SW 1271 (cell line): ENCODE data around the gene CHST8.
"Not testable (repeated sequence)": the region's sequence is repeated elsewhere in the genome, so short reads cannot be mapped to it uniquely, and the experiment has no call there.

ENCODE experiments used
- DNase-seq, 2 experiments: peaks; one replicate each; lab custom pipeline; 2025; lab: John Stamatoyannopoulos, UW

Gene CHST8, protein sequence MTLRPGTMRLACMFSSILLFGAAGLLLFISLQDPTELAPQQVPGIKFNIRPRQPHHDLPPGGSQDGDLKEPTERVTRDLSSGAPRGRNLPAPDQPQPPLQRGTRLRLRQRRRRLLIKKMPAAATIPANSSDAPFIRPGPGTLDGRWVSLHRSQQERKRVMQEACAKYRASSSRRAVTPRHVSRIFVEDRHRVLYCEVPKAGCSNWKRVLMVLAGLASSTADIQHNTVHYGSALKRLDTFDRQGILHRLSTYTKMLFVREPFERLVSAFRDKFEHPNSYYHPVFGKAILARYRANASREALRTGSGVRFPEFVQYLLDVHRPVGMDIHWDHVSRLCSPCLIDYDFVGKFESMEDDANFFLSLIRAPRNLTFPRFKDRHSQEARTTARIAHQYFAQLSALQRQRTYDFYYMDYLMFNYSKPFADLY

DNA sequence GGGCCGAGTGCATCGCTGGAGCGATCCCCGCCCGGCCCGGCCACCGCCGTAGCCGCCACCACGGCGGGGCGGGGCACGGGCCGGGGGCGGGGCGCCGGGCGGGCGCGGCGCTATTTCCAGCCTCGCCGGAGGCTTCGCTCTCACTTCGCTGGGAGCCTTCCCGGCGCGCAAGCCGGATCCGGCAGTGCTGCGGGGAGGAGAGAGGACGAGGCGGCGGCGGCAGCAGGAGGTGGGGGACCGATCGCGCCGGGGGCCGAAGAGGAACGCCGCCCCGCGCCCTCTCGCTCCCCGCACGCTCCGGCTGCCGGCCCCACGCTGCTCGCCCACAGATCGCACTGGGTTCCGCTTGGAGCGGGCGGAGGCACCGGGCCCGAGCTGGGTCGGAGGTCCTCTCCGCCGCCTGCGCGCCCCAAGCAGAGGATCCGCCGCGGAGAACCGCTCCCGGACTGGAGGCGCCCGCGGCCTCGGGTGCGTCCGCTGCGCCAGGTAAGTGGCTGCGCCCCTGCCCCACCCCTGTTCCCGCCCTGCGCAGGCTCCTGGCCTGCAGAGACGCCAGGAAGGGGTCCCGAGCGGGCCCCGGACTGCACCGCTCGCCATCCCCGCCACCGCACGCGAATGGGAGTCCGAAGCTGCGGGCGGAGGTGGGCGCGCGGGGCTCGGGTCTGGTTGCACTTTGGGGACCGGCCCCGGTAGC is at the start of gene CHST8:
CHST8 (plus strand) TSS at position 143 of the 694 bp plus-strand sequence. CDS start 67,309 bp downstream, outside the sequence.
- DNase-seq = peak in 1 of 2 experiments; percentile 8

DNA sequence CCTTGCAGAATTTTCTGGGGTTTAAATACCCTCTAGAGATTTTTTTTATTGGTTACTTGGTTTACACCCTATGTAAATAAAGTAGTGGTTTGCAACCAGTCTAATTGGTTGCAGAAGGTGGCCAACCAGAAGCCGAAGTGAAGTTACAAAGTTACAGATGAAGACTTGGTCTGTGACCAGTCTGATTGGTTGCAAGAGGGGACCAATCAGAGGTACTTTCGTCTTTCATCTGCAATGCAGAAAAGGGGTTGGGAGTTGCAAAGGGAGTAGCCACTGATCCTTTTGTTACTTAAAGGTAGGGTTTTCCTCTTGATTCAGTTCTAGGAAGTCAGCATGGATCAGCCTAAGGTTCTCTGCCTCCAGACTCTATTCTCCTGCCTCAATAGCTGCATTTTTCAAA is 48.8 kb upstream of the CHST8 start:
- no peak for DNase-seq

DNA sequence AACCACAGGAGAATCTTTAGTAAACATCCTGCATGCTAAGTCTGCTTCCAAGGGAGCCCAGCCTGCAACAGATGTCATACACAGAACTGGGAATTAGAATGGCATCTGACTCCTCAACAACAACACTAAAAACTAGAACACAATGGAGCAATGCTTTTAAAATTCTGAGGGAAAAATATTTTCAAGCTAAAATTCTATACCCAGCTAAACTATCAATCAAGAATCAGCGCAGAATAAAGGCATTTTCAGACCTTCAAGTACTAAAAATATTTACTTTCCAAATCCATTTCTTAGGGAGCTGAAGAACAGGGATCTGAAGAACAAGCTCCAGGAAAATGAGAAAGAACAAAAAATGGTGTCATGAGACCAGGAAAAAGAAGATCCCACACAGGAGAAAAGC is 46.9 kb upstream of the CHST8 start:
- no peak for DNase-seq

DNA sequence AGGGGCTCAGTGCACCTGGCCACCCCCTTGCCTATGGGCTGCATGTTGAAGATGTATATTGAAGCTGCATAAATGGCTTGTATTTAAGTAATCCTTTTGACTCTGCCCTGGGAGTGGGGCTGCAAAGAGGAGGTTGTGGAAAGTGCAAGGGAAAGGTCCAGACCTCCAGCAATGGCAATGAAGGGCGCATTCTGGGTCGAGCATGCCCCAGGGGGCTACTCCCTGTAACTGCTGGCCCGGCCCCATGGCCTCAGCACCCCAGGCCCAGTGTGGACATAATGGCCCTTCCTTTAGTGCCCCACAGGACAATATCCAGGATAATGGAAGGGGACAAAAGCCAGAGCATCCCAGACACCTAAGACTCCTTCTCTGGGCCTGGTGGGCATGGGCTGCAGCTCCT is 43.1 kb upstream of the CHST8 start:
- DNase-seq = no peak

DNA sequence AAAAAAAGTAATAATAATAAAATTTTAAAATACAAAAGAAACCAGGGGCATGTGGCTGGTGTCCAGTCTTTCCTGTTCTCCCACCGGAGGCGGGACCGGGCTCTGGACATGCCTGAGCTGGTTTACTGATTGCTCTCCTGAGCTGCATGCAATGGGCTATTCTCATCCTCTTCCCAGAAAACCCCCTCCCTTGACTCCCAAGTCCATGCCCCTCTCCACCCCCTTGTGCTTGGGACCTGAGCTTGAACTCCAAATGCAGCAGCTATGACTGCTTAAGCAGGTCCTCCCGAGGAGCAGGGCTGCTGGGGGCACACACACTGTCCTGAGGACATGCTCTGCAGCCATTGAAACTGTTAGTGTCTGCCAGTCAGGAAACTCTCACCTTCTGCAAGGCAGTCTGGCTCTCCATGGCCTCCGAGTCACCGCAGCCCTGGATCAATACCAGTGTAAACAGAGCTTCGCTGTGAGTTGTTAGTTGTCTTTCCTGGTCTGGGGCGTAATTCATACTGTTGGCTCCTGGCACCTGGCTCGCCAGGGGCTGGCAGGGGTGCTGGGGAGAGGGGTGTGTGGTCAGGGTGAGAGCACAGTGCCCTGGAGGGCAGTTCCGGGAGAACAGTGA is 41.6 kb upstream of the CHST8 start:
- DNase-seq = no peak

DNA sequence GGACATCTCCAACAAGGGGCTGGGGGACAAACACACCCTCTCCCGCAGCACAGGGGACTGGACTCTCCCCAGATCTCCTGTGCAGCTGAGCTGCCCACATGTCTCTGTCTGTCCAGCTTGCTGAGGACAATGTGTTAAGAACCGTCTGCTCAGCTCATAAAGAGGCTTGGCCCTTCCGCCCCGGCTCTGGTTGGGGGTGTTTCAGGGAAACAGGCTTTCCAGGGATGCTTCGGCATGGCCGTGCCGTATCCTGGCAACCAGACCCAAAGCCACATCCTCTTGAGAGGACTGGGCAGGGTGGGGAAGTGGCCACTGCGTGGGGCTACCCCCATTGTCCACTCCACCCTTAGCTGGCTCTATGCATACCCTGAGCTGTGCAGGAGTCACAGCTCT is 41.1 kb upstream of the CHST8 start:
- DNase-seq = no peak

DNA sequence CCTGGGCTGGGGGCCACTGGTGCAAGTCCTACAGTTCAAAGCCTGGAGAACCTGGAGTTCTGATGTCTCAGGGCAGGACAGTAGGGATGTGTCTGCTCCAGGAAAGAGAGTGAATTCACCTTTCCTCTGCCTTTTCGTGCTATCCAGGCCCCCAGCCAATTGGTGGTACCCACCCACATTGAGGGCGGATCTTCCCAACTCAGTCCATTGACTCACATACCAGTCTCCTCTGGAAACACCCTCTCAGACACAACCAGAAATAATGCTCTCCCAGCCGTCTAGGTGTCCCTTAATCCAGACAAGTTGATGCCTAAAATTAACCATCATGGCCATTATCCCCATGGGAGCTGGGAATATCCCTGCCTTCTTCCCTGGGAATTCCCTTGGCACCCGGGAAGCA is 38.8 kb upstream of the CHST8 start:
- no peak for DNase-seq

DNA sequence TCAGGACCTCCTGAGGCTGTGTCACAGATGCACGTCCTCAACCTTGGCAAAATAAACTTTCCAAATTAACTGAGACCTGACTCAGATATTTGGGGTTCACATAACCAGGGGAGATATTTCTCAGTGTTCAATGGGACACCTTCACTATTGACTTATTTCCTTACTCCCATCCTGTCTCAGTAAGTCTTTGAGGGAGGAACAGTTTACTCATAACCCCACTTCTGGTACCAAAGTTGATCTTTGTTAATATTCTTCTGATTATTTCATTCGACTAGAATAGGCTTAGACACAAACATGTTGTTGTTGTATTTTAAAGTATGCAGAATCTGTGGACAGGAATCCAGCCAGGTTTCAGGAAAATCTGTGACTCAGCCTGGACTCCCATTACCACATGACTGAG is 34.6 kb upstream of the CHST8 start:
- no peak for DNase-seq

DNA sequence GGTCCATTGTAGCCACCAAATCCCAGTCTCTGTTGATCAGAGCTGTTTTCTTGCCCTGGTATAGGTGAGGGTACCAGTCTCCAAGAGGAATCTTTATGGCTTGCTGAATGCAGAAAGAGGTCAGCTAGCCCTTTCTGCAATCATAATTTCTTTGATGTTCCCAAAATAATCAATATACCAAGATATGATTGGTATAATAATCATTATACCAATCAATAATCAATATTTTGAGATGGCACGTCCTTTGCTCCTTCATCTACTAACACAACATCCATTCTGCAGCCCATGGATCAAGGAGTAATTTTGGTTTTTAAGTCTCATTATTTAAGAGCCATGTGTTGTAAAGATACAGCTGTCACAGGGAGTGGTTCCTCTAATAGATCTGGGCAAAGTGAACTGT is 31.5 kb upstream of the CHST8 start:
- no peak for DNase-seq

DNA sequence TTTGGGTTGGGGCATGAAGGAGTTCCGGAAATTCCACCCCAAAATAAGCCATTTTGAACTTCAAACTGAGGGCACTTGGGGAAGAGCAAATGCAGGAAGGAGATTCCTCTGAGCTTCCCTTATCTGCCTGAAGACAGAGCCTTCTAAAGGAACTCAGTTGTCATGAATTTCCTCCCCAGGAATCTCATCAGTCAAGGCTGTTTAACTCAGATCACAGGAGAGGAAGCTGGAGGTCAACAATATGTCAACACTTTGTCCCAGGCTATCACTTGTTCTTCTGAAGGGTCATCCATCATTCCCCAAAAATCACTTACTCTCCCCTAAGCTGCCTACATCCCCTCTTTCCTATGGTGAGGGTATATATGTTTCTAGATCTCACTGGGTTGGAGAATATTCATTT is 26.0 kb upstream of the CHST8 start:
- DNase-seq = no peak

DNA sequence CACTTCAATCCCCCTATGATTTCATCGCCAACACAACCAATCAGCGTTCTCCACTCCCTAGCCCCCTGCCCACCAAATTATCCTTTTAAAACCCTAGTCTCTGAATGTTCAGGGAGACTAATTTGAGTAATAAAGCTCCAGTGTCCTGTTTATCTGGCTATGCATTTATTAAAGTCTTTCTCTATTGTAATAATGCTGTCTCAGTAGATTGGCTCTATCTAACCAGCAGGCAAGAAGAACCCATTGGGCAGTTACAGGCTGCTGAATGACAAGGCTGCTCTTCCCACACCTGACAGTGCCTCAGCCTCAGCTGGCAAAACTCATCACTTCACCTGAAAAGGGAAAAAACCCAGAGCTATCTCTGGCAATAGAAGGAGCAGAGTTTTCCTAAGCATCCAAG is 20.2 kb upstream of the CHST8 start:
- DNase-seq = no peak

DNA sequence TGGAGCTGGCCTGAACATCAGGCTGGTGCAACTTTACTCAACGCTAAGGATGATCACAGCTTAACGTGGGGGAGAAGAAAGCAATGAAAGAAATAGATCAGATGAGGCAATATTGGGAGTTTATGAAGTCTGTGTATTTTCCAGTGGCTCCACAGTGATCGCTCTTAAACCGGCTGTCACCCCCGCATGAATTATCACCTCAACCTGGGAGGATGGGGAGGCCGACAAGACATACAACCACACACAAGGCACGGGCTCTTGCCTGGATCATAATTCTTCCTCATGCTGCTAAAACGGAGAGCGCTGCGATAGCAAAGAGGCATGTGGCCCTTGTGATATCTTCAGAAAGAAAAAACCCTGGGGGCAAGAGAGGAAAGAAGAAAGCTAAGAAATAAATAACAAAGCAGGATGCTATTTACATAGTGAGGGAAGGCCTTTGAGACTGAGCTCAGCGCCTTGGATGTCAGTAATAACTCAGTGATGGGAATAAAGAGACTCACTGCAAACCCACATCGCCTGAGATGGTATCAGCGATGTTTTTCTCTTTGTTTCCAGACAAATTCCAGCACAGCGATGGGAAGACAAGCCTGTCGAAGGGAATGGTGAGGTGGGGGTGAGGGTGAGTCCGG is 19.1 kb upstream of the CHST8 start:
- DNase-seq = no peak

DNA sequence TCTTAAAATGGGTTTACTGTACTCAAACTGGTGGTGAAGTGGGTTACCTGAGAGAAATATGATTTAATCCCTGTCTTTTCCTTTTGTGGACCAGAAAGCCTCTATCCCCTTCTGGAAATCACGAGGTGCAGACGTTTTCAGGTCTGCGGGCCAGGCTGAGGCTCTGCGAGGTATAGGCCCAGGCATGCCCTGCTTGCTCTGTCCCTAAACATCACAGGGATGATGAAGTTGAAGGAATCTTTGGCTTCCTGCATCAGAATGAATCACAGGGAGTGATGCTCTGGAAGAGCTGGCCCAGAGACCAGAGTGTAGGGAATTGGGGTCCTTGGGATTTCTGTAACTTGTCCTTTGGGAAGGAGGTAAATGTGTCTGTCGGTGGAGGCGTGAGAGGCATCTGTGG is 18.4 kb upstream of the CHST8 start:
- DNase-seq = no peak

DNA sequence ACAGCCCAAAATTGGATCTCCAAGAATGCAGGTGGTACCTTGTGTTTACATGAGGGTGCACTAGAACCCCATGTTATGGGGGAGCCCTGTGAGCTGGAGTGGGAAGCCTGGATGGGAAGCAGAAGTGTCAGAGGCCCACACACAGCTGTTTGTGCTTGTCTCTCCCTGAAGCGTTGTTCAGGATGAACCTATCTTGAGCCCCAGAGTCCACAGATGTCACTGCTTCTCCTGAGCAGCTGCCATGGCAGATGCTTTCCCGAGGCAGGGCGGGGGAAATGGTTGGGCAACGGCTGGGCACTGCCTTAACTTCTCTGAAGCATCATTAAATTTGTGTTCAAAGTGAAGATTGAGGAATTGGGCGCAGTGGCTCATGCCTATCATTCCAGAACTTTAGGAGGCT is 17.1 kb upstream of the CHST8 start:
- no peak for DNase-seq

DNA sequence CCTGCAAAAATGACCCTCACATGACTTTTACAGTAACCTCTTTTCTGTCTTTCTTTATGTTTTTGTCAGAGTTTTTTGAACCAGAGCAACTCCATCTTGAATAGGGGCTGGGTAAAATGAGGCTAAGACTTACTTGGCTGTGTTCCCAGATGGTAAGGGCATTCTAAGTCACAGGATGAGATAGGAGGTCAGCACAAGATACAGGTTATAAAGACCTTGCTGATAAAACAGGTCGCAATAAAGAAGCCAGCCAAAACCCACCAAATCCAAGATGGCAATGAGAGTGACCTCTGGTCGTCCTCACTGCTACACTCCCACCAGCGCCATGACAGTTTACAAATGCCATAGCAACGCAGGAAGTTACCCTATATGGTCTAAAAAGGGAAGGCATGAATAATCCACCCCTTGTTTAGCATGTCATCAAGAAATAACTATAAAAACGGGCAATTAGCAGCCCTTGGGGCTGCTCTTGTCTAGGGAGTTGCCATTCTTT is 15.9 kb upstream of the CHST8 start:
- DNase-seq = not testable (repeated sequence)

DNA sequence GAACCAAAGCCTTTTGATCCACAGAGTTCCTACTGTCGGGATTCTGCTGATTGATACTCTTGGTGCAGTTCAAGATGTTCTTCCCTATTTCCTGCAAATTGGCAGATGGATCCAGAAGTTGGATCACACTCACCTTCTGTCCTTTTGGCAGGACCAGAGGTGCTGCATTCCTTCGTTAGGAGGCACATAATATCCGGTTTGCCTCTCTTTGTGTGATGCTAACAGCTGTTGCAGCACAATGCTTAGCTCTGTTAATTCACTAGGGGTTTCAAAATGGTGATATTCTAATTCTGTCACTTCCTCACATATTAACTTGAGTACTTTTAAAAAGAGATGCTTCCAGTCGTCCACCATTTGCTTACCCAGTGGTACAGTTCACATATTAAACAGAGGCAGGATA is 15.2 kb upstream of the CHST8 start:
- no peak for DNase-seq

DNA sequence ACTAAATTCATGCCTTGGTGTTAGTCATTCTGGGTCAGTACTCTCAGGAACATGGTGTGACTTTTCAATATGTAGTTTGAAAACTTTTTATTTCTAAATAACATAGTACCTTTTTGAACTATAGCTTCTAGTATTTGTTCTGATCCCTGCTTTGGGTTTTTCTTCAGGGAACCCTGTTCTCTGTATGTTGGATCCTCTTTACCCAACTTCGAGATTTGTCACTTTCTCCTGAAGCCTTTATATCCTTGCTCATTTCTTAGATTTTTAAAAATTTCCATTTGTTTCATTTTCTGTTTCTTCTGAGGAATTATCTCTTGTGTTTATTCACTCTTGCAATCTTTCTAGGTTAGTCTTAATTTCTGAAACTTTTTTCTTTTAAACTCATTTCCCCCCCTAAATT is 12.4 kb upstream of the CHST8 start:
- no peak for DNase-seq

DNA sequence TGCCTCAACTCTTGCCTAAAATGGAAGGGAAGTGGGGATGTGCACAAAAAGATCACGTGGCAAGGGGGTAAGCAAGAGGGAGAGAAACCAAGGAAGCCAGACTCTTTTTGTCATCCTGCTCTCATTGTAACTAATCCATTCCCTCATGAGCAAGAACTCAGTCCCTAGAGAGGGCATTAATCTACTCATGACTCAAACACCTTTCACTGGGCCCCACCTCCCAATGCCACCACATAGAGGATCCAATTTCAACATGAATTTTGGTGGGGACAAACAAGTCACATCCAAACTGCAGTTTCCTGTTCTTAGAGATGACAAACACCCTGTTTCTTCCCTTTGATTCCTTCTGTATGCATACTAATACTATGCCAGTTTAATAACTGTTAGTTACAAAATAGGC is 11.2 kb upstream of the CHST8 start:
- no peak for DNase-seq

DNA sequence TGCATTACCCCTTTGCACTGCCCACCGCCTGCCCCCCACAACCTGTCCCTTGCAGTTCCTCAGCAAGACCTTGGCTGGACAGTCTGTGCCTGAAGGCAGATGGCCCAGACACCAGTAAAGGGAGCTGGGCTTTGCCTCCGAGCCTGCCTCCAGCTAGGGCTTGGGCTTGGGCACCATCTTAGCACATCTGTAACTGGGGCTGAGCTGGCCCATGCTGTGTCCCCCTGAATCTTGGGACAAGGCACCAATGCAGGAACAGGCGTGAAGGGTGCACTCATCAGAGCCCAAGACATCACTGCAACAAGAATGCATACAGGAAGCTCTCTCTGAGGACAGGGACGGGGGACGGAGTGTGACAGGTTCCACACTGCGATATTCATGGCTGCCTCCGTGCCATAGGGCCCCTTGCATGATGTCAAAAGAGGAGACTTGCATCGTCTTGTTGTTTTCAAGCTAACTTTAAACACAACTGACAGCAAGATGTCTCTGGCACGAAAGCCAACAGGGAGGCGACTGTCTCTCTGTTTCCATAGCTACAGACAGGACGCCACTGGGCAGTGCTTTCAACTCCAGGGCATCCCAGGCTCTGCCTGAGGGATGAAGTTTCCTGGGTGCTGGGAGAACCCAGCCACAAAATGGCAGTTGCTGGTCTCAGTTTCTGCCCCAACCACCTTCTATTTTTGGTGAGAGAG is 8.7 kb upstream of the CHST8 start:
- no peak for DNase-seq

DNA sequence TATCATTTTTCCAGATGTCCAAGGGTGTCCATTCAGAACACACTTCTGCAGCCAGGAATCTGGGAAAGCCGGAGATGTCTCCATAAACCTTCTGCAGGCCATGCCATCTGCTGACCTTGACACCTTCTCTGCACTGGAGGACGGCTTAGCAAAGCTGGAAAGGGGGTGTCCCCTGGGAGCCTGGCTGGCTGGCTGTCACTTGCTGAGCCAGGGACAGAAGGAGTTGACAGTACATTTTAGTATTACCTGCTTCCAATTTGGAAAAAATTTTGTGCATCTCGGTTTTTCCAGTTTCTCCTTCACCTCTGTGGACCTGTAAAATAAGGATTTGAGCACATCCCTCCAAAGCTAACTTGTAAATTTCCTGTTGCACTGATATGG is 8.1 kb upstream of the CHST8 start:
- DNase-seq = no peak

DNA sequence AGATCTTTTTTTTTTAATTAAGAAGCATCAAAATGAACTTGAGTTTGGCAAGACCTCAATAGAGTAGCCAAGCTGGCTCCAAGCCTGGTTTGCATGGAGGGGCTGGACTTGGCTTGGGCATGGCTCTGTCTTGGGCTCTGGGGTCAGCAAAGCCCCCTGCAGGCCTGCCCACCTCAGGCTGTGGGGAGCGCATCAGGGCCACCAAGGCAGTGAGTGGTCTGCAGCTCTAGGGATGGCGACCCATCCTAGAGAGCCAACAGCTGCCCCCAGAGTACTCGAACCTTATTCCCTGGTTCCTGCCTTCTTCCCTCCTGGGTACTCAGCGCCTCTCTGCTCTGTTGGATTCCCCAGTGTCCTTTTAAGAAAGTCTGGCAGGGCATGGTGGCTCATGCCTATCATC is 5.4 kb upstream of the CHST8 start:
- no peak for DNase-seq

DNA sequence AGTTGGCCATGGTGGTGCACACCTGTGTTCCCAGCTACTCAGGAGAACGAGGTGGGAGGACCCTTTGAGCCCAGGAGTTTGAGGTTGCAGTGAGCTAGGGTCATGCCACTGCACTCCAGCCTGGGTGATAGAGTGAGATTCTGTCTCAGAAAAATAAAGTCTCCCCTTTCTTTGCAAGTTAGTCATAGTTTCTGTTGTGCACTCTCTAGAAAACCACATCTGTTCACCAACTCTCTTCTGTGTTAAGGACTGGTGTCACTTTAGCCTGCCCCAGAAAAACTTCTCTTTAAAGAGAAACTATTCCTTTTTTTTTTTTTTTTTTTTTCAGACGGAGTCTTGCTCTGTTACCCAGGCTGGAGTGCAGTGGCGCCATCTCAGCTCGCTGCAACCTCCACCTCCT is 4.9 kb upstream of the CHST8 start:
- no peak for DNase-seq
